ENCODE data around the gene GVQW3.

The GVQW3 gene

DNA sequence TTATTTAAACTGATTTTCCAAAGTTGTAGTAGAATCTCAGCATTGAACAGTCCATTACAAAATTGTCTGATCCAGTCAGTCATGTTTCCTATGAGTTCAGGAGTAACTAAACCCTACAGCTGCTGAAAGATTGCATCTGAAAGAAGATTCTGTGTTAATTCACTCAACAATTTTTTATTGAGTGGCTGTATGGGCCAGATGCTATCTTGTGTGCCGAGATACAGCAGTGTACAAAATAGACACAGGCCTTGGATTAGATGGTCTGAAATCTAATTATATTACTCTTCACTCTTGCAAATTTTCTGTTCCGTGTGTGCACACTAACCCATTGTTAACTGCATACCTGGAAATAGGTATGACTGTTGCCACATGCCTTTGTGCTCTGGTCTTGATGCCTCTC lies 7.3 kb downstream of the GVQW3 start (continued):
- TF ChIP-seq, protein P1, sequence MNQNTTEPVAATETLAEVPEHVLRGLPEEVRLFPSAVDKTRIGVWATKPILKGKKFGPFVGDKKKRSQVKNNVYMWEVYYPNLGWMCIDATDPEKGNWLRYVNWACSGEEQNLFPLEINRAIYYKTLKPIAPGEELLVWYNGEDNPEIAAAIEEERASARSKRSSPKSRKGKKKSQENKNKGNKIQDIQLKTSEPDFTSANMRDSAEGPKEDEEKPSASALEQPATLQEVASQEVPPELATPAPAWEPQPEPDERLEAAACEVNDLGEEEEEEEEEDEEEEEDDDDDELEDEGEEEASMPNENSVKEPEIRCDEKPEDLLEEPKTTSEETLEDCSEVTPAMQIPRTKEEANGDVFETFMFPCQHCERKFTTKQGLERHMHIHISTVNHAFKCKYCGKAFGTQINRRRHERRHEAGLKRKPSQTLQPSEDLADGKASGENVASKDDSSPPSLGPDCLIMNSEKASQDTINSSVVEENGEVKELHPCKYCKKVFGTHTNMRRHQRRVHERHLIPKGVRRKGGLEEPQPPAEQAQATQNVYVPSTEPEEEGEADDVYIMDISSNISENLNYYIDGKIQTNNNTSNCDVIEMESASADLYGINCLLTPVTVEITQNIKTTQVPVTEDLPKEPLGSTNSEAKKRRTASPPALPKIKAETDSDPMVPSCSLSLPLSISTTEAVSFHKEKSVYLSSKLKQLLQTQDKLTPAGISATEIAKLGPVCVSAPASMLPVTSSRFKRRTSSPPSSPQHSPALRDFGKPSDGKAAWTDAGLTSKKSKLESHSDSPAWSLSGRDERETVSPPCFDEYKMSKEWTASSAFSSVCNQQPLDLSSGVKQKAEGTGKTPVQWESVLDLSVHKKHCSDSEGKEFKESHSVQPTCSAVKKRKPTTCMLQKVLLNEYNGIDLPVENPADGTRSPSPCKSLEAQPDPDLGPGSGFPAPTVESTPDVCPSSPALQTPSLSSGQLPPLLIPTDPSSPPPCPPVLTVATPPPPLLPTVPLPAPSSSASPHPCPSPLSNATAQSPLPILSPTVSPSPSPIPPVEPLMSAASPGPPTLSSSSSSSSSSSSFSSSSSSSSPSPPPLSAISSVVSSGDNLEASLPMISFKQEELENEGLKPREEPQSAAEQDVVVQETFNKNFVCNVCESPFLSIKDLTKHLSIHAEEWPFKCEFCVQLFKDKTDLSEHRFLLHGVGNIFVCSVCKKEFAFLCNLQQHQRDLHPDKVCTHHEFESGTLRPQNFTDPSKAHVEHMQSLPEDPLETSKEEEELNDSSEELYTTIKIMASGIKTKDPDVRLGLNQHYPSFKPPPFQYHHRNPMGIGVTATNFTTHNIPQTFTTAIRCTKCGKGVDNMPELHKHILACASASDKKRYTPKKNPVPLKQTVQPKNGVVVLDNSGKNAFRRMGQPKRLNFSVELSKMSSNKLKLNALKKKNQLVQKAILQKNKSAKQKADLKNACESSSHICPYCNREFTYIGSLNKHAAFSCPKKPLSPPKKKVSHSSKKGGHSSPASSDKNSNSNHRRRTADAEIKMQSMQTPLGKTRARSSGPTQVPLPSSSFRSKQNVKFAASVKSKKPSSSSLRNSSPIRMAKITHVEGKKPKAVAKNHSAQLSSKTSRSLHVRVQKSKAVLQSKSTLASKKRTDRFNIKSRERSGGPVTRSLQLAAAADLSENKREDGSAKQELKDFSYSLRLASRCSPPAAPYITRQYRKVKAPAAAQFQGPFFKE (tag by site-specific recombination; IDR thresholded peaks at IDR 0.05; ENCODE audit: borderline replicate concordance): no peak
- no peak for TF ChIP-seq ZSCAN16 (tag by site-specific recombination; IDR thresholded peaks at IDR 0.05)
- TF ChIP-seq, protein P2, sequence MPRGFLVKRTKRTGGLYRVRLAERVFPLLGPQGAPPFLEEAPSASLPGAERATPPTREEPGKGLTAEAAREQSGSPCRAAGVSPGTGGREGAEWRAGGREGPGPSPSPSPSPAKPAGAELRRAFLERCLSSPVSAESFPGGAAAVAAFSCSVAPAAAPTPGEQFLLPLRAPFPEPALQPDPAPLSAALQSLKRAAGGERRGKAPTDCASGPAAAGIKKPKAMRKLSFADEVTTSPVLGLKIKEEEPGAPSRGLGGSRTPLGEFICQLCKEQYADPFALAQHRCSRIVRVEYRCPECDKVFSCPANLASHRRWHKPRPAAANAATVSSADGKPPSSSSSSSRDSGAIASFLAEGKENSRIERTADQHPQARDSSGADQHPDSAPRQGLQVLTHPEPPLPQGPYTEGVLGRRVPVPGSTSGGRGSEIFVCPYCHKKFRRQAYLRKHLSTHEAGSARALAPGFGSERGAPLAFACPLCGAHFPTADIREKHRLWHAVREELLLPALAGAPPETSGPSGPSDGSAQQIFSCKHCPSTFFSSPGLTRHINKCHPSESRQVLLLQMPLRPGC (tag by site-specific recombination; IDR thresholded peaks at IDR 0.05): no peak
- no peak for TF ChIP-seq ZNF792 (tag by site-specific recombination; IDR thresholded peaks at IDR 0.05)

DNA sequence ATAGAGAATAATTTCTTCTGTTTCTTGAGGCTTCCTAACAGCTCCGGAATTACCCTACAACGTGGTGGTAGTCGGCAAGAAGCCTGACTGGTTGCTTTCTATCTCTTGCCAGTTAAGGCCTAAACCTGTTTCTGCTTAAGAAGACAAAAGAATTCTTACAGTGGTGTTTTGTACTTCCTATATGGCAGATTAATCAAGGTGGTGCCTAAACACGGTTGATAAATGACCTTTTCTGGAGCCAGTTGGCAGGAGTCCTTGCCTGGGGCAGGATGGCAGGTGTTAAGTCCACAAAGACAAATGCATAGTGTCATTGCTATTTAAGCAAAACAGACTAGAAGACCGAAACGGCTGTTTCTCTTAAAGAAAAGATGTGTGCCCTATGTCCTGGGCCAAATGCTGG lies 9.9 kb downstream of the GVQW3 start:
- TF ChIP-seq ZBTB17 (tag by site-specific recombination; IDR thresholded peaks at IDR 0.05) (no peak), ZNF473 (tag by site-specific recombination; IDR thresholded peaks at IDR 0.05) (no peak), ZNF555 (tag by site-specific recombination; conservative IDR thresholded peaks at IDR 0.05) (no peak), ZNF324 (tag by site-specific recombination; IDR thresholded peaks at IDR 0.05) (no peak), MYNN (tag by site-specific recombination; IDR thresholded peaks at IDR 0.05; ENCODE audit: borderline replicate concordance) (no peak), ZSCAN23 (tag by site-specific recombination; IDR thresholded peaks at IDR 0.05) (no peak), KLF16 (tag by site-specific recombination; IDR thresholded peaks at IDR 0.05) (no peak), ZNF521 (tag by site-specific recombination; IDR thresholded peaks at IDR 0.05) (no peak), ZNF510 (tag by site-specific recombination; IDR thresholded peaks at IDR 0.05; ENCODE audit: insufficient replicate concordance) (no peak), ZBTB7A (tag by site-specific recombination; IDR thresholded peaks at IDR 0.05; ENCODE audit: low read depth) (no peak), EGR2 (tag by site-specific recombination; IDR thresholded peaks at IDR 0.05; ENCODE audit: low read depth) (no peak), SP3 (tag by site-specific recombination; IDR thresholded peaks at IDR 0.05) (no peak), ZNF514 (tag by site-specific recombination; IDR thresholded peaks at IDR 0.05) (no peak), ZNF416 (tag by site-specific recombination; IDR thresholded peaks at IDR 0.05) (no peak)
- TF ChIP-seq, protein P3, sequence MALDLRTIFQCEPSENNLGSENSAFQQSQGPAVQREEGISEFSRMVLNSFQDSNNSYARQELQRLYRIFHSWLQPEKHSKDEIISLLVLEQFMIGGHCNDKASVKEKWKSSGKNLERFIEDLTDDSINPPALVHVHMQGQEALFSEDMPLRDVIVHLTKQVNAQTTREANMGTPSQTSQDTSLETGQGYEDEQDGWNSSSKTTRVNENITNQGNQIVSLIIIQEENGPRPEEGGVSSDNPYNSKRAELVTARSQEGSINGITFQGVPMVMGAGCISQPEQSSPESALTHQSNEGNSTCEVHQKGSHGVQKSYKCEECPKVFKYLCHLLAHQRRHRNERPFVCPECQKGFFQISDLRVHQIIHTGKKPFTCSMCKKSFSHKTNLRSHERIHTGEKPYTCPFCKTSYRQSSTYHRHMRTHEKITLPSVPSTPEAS (tag by site-specific recombination; IDR thresholded peaks at IDR 0.05): no peak
- CTCF ChIA-PET: no interaction called here
- H3K4me3 ChIP-seq (ENCODE audit: low read depth, low read length): no peak overlapping the region
- no peaks in the 10 kb centered on the region for H3K4me1 ChIP-seq (ENCODE audit: control insufficient read depth, insufficient read depth, low read length)
- no peaks in the 10 kb centered on the region for H3K36me3 ChIP-seq (ENCODE audit: control insufficient read depth in 2 of 2, insufficient read depth in 1 of 2, low read length in 2 of 2)
- no peaks in the 10 kb centered on the region for H3K9me3 ChIP-seq (ENCODE audit: control insufficient read depth, insufficient read depth, low read depth, low read length)
- no peak overlapping the region for H3K27ac ChIP-seq (ENCODE audit: extremely low read depth, low read depth, low read length)
- POLR2A ChIA-PET: no interaction called here
